ENCODE results near the gene DISC1.

GRCh38 chr1:231899046-231899445 lies 272.5 kb downstream of the DISC1 start:
- TF ChIP-seq CTCF (IDR thresholded peaks at IDR 0.05), result no peak
- TF ChIP-seq POLR2A (IDR thresholded peaks at IDR 0.05), result no peak
